H7 (cell line): ENCODE data around the gene OBSL1. TPM values are rescaled to one million over a fixed set of nuclear protein-coding genes. Genes with fewer than 3 reads are reported as not detected.

Source experiments
- DNase-seq: peaks from one replicate; pipeline ENCODE4 v3.0.0; 2012
- H3K27me3 ChIP-seq: 2 replicates; pipeline ENCODE4 v1.6.0; 2011; ENCODE audit warnings: mild to moderate bottlenecking, low read length; ENCODE audit not compliant: control insufficient read depth, insufficient read depth
- H3K36me3 ChIP-seq: replicated peaks from 2 replicates; pipeline ENCODE4 v1.5.1; 2011; ENCODE audit warnings: low read length; ENCODE audit not compliant: control insufficient read depth, insufficient read depth
- H3K4me3 ChIP-seq: 2 replicates; pipeline ENCODE4 v1.5.1; 2011; ENCODE audit warnings: low read depth, mild to moderate bottlenecking, control low read depth, low read length, moderate library complexity; ENCODE audit not compliant: insufficient read depth
- total RNA-seq: library from RNA; depleted of rRNA; stranded (reverse); fragments of >200 nt; shearing (Covaris generic); gene quantifications from 2 replicates; pipeline ENCODE4 v1.2.3, GENCODE V29; 2014; rRNA removed

The OBSL1 gene
- total RNA-seq, 1 experiment from 2014 or later, result 158 TPM

GRCh38 chr2:219506153-219506801 is 65.1 kb downstream of the OBSL1 start:
- Histone ChIP-seq H3K4me3 (no peak overlapping the region), H3K27me3 (peaks cover 4% of the 10 kb centered on the region; the same call in 1 of the 2 replicates), H3K36me3 (peaks cover 12% of the 10 kb centered on the region)
- no peak for DNase-seq

- no peak for DNase-seq
- Histone ChIP-seq H3K27me3 (no peaks in the 10 kb centered on the region; the same call in 1 of the 2 replicates), H3K4me3 (no peak overlapping the region), H3K36me3 (peaks cover 12% of the 10 kb centered on the region)
Measured at GRCh38 chr2:219505585-219505984, 65.8 kb downstream of the OBSL1 start.

GRCh38 chr2:219502618-219503017 is 68.7 kb downstream of the OBSL1 start:
- Histone ChIP-seq H3K27me3 (peaks cover 3% of the 10 kb centered on the region; the same call in 1 of the 2 replicates), H3K4me3 (no peak overlapping the region), H3K36me3 (peaks cover 12% of the 10 kb centered on the region)
- DNase-seq, result no peak

GRCh38 chr2:219501849-219502248 is 69.5 kb downstream of the OBSL1 start:
- H3K4me3 ChIP-seq, result no peak overlapping the region

More at GRCh38 chr2:219501849-219502248, 69.5 kb downstream of the OBSL1 start:
- no peak for DNase-seq
- H3K27me3 ChIP-seq, result peaks cover 10% of the 10 kb centered on the region
- peaks cover 12% of the 10 kb centered on the region for H3K36me3 ChIP-seq

Other genes starting within 250 kb of the OBSL1 start
- not detected in 2 replicates for gene RESP18, start 238.8 kb downstream of the OBSL1 start, total RNA-seq
- 44.8 and 55.5 TPM in 2 replicates for gene DNPEP, start 183.6 kb downstream of the OBSL1 start, total RNA-seq
- 14.7 and 18.8 TPM in 2 replicates for gene DES, start 153.2 kb downstream of the OBSL1 start, total RNA-seq
- gene SPEG, start 136.7 kb downstream of the OBSL1 start, total RNA-seq, result 25.3 and 27.4 TPM in 2 replicates
- 53.4 and 71.7 TPM in 2 replicates for gene GMPPA, start 72.6 kb downstream of the OBSL1 start, total RNA-seq
- gene ASIC4, start 57.1 kb downstream of the OBSL1 start, total RNA-seq, result 0.07 and 1.2 TPM in 2 replicates
- 104 and 113 TPM in 2 replicates for gene CHPF, start 27.7 kb downstream of the OBSL1 start, total RNA-seq
- 2.9 and 4.2 TPM in 2 replicates for gene TMEM198, start 27.5 kb downstream of the OBSL1 start, total RNA-seq
- gene INHA, start 771 bp upstream of the OBSL1 start, total RNA-seq, result 1.8 and 6.5 TPM in 2 replicates
- 26.6 and 37.2 TPM in 2 replicates for gene STK11IP, start 26.3 kb upstream of the OBSL1 start, total RNA-seq
- gene SLC4A3, start 56.1 kb upstream of the OBSL1 start, total RNA-seq, result 6.9 and 8.2 TPM in 2 replicates